Activated CD8-positive, alpha-beta memory T cell treated with anti-CD3 and anti-CD28 coated beads, Interleukin-2, amount 50 U/mL, for 24 hours (primary cell): ENCODE measurements around the gene PKN3.
A peak's percentile ranks its signal among the peaks of the same experiment; 100 is the strongest.

ENCODE experiments used
- DNase-seq: peaks from one replicate; pipeline ENCODE4 v3.0.0-alpha.2; 2020; ENCODE audit errors: extremely low read depth

Gene PKN3

GRCh38 chr9:128716581-128717254 is 14.4 kb downstream of the PKN3 start:
- no peak for DNase-seq

- DNase-seq: no peak
Measured at GRCh38 chr9:128718047-128718446, 15.7 kb downstream of the PKN3 start.

DNA sequence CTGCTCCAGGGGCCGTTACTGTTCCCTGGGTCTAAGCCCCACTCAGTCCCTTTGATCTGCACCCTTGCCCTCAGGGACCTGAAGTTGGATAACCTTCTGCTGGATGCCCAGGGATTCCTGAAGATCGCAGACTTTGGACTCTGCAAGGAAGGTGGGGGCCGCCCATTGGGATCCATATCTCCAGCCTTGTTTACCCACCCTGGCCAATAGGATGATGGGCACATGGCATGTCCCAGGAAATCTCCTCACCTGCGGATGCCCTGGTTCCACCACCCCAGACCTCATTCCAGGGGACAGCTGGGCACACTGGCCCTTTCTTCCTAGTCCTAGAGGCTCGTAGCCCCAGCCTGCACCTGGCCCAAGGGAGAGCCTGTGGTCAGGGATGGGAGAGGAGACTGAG is 16.2 kb downstream of the PKN3 start:
- DNase-seq: no peak

GRCh38 chr9:128719919-128720605 is 17.8 kb downstream of the PKN3 start:
- DNase-seq: no peak

DNA sequence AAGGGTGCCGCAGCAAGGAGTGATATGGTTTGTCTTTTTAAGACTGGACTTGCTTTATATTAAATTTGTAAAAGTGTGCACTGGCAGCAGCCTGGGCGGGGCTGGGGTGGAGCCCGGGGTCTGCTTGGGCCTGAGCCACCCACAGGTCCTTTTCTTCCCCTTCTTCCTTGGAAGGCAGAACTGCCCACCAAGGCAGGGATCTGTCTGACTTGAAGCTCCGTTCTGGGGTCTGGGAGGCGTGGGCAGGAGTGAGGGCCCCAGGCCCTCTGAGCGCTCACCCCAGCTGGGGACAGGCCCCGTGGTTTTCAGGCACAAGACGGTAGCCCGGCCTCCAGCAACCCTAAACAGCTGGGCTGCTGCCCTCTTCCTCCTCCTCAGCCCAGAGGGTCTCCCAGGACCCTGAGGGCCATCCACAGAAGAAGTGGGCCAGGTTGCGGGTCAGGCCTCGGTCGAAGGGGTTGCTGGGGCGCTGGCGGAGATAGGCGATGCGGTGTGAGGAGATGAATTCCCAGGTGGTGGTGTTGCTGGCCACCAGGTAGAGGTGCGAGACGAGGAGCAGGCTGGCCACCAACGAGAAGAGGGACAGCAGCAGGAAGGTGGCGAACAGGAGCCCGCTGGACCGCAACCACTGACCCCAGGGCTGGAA is 18.7 kb downstream of the PKN3 start:
- no peak for DNase-seq

GRCh38 chr9:128721487-128722010 is 19.2 kb downstream of the PKN3 start:
- DNase-seq: no peak

GRCh38 chr9:128722380-128723351 is 20.4 kb downstream of the PKN3 start:
- DNase-seq: no peak

- no peak for DNase-seq
Measured at GRCh38 chr9:128723352-128723865, 21.1 kb downstream of the PKN3 start.

DNA sequence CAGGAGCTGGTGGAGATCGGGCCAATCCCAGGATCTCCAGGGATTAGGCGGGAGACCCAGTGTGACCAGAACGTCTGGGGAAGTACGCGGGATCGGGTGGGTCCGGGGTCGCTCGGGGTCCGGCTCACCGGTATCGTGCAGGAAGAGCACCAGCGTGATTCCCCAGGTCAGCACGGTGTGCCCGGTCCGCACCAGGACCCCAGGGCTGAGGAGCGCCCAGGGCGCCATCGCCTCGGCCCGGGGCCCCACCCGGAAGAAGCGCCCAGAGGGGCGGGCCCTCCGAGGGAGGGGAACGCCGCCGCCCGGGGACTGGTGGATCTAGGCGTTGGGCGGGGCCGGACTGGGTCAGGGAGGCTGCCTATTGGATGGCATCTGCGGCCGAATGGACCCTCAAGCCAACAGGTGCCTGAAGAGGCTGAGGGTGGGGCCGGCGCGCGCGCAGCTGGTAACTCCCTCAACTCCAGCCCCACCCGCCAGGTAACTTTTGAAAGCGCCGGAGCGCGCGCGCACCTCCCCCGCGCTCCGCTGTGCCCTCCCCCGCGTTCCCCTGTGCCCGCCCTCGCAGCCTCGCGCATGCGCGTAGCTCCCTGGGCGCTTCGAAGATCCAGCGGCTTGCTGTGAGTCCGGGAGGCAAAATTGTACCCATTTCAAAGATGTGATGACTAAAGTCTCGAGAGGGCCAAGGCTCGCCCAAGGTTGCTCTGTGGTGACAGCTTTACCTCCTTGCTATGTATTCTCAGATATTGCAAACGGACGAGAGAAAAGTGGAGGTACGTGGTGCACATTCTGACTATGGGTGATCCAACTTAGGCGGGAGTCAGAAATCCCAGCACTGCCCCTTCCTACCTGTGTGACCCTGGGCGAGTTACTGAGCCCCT is 21.8 kb downstream of the PKN3 start, which contains the start of gene ZDHHC12:
Gene ZDHHC12, minus strand, starts transcription at position 262 of the 878 bp plus-strand sequence. Its CDS starts 34 bp downstream, at position 228.
- DNase-seq: peak; percentile 96

DNA sequence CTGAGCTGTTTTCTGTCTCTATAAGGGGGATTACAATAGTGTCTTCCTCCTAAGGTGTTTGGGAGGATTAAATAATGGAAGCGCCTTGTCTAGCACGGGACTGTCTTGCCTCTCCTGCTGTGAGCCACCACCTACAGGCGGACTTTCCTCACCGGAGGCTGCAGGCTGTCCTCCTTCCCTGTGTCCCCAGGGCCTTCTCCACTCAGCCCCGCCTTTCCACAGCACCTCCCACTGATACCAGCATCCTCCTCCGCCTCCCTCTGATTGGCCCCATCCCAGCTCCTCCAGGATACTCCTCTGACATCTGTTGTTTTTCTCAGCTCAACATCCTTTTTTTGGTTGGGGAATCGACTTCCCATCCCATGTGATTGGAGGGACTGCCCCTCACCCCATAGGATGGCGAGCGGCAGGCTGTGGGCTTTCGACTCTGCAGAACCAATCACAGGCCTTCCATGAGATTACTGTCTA is 22.5 kb downstream of the PKN3 start:
- DNase-seq: no peak

- no peak for DNase-seq
Measured at GRCh38 chr9:128727640-128728248, 25.4 kb downstream of the PKN3 start.

GRCh38 chr9:128728298-128728697 is 26.0 kb downstream of the PKN3 start:
- DNase-seq: no peak

GRCh38 chr9:128729302-128729701 is 27.0 kb downstream of the PKN3 start:
- DNase-seq: no peak

GRCh38 chr9:128729766-128730517 is 27.6 kb downstream of the PKN3 start:
- no peak for DNase-seq

DNA sequence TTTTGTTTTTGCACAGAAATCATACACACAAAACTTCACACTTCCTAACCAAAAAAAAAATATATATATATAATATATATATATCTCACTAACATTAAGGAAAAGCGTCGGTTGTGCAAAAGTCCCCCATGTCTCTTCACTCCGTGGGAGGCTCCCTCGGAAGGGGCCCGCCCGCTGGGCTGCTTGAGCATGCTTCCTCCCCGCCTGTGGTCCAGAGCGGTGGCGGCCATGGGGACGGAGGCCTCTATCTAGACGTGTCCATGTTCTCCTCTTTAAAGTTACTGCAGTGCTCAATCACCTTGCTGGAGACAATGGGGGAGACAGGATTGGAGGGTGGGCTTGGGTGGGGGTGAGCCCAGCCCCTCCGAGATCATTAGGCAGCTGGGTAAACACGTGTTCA is 28.8 kb downstream of the PKN3 start:
- no peak for DNase-seq

GRCh38 chr9:128731691-128732090 is 29.4 kb downstream of the PKN3 start:
- no peak for DNase-seq

DNA sequence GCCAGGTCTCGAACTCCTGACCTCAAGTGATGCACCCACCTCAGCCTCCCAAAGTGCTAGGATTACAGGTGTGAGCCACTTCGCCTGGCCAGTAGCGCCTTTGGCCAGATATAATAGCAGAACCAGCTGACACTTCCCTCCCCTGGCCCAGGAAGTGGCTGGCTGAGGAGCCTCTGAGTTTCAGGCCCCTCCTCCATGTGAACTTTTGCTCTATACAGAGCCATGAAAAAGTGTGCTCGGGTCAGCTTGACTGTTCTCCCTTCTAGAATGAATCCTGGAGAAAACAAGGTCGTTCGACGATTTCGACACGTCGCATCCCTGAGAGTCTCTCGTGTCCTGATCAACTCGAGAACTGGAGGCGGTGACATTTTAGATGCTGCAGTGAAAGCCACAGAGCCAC is 30.3 kb downstream of the PKN3 start:
- DNase-seq: no peak

DNA sequence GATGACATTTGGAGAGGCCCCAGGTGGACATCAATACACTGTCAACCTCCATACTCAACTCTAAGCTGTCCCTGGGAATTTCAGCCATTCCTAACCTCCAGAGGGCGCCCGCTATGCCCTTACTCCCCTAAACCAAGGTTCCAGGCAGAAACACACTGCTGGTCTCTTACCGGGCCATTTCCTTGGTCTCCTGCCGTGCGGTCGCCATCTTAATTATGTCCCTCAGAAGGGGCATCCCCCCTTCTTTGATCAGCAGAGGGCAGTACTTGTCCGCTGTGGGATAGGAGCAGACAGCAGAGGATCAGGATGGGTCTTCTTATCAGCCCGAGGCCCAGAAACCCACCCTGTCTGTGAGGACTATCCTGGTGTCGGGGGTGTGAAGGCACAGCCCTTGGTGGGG is 31.0 kb downstream of the PKN3 start:
- no peak for DNase-seq

DNA sequence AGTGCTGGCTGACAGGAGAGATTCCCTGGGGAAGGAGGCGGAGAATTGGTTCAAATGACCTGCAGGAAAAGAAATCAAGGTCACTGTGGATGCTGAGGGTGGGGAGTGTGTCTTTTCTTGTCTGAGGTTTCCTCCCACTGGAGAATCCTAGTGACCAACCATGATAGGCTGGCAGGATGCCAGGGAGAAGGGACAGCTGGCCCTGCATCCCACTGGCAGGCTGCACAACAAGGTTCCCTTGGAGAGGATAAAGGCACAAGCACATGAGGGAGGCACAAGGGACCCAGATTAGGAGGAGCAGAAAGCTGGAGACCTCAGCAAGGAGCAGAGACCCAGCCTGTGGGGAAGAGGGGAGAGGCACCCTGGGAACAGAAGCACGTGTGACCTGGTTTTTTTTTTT is 33.1 kb downstream of the PKN3 start:
- DNase-seq: no peak
